ENCODE data around the gene ZBTB40.

Gene ZBTB40

DNA sequence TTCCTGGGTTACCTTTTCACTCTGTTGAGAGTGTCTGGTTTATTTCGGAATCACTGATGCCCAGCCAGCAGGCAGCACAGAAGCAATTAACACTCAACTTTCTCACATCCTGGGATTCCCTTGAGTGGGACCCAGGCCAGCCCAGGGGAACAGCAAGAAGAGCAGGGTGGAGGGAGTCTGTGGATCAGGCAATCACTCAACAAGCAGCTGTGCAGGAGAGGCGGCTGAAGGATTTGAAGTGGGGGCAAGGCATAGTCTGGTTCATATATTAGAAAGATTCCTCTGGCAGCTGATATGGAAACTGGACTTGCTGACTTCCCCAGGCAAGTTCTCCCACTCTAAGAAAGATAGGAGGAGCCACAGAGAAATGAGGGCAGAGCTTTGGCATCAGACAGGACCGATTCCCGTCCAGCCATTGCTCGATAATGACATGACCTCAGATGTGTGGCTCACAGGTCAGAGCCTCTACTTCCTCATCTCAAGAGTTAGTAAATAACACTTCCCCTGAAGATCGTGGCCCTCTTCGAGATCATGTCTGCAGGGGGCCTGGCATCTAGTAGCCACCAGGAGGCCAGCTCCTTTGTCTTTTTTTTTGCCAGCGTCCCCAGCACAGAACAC lies 124.0 kb downstream of the ZBTB40 start:
- TF ChIP-seq, protein P1, sequence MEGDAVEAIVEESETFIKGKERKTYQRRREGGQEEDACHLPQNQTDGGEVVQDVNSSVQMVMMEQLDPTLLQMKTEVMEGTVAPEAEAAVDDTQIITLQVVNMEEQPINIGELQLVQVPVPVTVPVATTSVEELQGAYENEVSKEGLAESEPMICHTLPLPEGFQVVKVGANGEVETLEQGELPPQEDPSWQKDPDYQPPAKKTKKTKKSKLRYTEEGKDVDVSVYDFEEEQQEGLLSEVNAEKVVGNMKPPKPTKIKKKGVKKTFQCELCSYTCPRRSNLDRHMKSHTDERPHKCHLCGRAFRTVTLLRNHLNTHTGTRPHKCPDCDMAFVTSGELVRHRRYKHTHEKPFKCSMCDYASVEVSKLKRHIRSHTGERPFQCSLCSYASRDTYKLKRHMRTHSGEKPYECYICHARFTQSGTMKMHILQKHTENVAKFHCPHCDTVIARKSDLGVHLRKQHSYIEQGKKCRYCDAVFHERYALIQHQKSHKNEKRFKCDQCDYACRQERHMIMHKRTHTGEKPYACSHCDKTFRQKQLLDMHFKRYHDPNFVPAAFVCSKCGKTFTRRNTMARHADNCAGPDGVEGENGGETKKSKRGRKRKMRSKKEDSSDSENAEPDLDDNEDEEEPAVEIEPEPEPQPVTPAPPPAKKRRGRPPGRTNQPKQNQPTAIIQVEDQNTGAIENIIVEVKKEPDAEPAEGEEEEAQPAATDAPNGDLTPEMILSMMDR (conservative IDR thresholded peaks at IDR 0.05; ENCODE audit: low read length) = no peak
- no peak for TF ChIP-seq EZH2phosphoT487 (IDR thresholded peaks at IDR 0.05; ENCODE audit: borderline replicate concordance)

GRCh38 chr1:22576150-22576544 lies 124.5 kb downstream of the ZBTB40 start:
- Histone ChIP-seq H3K9me2 (replicated peaks; ENCODE audit: low read depth, low read length) (no peaks in the 10 kb centered on the region), H4K20me1 (ENCODE audit: insufficient read depth, low read length, poor library complexity, severe bottlenecking) (no peaks in the 10 kb centered on the region), H3K4me2 (ENCODE audit: low read depth, low read length, poor library complexity, severe bottlenecking) (no peak overlapping the region), H3K36me3 (ENCODE audit: insufficient read depth, low read length) (no peaks in the 10 kb centered on the region), H3K9me3 (ENCODE audit: insufficient read depth, low read depth, low read length) (no peaks in the 10 kb centered on the region; the same call in 1 of the 2 replicates), H3K4me3 (ENCODE audit: low read length, poor library complexity, severe bottlenecking) (no peak overlapping the region), H3F3A (ENCODE audit: low read depth) (peaks cover 17% of the 10 kb centered on the region), H3K79me2 (ENCODE audit: insufficient read depth, low read length) (no peaks in the 10 kb centered on the region), H3K4me1 (ENCODE audit: insufficient read depth, low read length, poor library complexity, severe bottlenecking) (no peaks in the 10 kb centered on the region), H3K9ac (ENCODE audit: low read depth, low read length, poor library complexity, severe bottlenecking) (no peak overlapping the region), H2AFZ (ENCODE audit: low read length) (no peak overlapping the region), H3K27me3 (ENCODE audit: insufficient read depth, low read length, poor library complexity, severe bottlenecking) (no peaks in the 10 kb centered on the region)
- TF ChIP-seq, protein P1 (conservative IDR thresholded peaks at IDR 0.05; ENCODE audit: low read length) = no peak
- no peak for TF ChIP-seq EZH2phosphoT487 (IDR thresholded peaks at IDR 0.05; ENCODE audit: borderline replicate concordance)

More for the DNA sequence above, 124.0 kb downstream of the ZBTB40 start:
- H3K27me3 ChIP-seq (ENCODE audit: insufficient read depth, low read length, poor library complexity, severe bottlenecking) = no peaks in the 10 kb centered on the region
- no peak overlapping the region for H3K4me3 ChIP-seq (ENCODE audit: low read length, poor library complexity, severe bottlenecking)
- no peaks in the 10 kb centered on the region for H4K20me1 ChIP-seq (ENCODE audit: insufficient read depth, low read length, poor library complexity, severe bottlenecking)
- H3K79me2 ChIP-seq (ENCODE audit: insufficient read depth, low read length) = no peaks in the 10 kb centered on the region
- H2AFZ ChIP-seq (ENCODE audit: low read length) = no peak overlapping the region
- peaks cover 17% of the 10 kb centered on the region for H3F3A ChIP-seq (ENCODE audit: low read depth)
- H3K4me2 ChIP-seq (ENCODE audit: low read depth, low read length, poor library complexity, severe bottlenecking) = no peak overlapping the region
- H3K9ac ChIP-seq (ENCODE audit: low read depth, low read length, poor library complexity, severe bottlenecking) = no peak overlapping the region
- H3K9me2 ChIP-seq (replicated peaks; ENCODE audit: low read depth, low read length) = no peaks in the 10 kb centered on the region
- no peaks in the 10 kb centered on the region for H3K36me3 ChIP-seq (ENCODE audit: insufficient read depth, low read length)
- H3K4me1 ChIP-seq (ENCODE audit: insufficient read depth, low read length, poor library complexity, severe bottlenecking) = no peaks in the 10 kb centered on the region
- H3K9me3 ChIP-seq (ENCODE audit: insufficient read depth, low read depth, low read length) = no peaks in the 10 kb centered on the region; the same call in 1 of the 2 replicates

- Histone ChIP-seq H3K4me3 (ENCODE audit: low read length, poor library complexity, severe bottlenecking) (no peak overlapping the region), H3K4me2 (ENCODE audit: low read depth, low read length, poor library complexity, severe bottlenecking) (no peak overlapping the region)
Measured at GRCh38 chr1:22576617-22577016, 125.0 kb downstream of the ZBTB40 start.

More at GRCh38 chr1:22576617-22577016, 125.0 kb downstream of the ZBTB40 start:
- Histone ChIP-seq H3F3A (ENCODE audit: low read depth) (peaks cover 17% of the 10 kb centered on the region), H3K4me1 (ENCODE audit: insufficient read depth, low read length, poor library complexity, severe bottlenecking) (no peaks in the 10 kb centered on the region), H3K9me3 (ENCODE audit: insufficient read depth, low read depth, low read length) (no peaks in the 10 kb centered on the region; the same call in 1 of the 2 replicates), H3K79me2 (ENCODE audit: insufficient read depth, low read length) (no peaks in the 10 kb centered on the region), H3K27me3 (ENCODE audit: insufficient read depth, low read length, poor library complexity, severe bottlenecking) (no peaks in the 10 kb centered on the region), H3K36me3 (ENCODE audit: insufficient read depth, low read length) (no peaks in the 10 kb centered on the region), H3K9me2 (replicated peaks; ENCODE audit: low read depth, low read length) (no peaks in the 10 kb centered on the region), H2AFZ (ENCODE audit: low read length) (no peak overlapping the region), H4K20me1 (ENCODE audit: insufficient read depth, low read length, poor library complexity, severe bottlenecking) (no peaks in the 10 kb centered on the region), H3K9ac (ENCODE audit: low read depth, low read length, poor library complexity, severe bottlenecking) (no peak overlapping the region)
- no peak for TF ChIP-seq EZH2phosphoT487 (IDR thresholded peaks at IDR 0.05; ENCODE audit: borderline replicate concordance)
- TF ChIP-seq, protein P1 (conservative IDR thresholded peaks at IDR 0.05; ENCODE audit: low read length) = no peak
